Measurements from ENCODE around the gene CDC6. TPM values are rescaled to one million over a fixed set of nuclear protein-coding genes. Genes with fewer than 3 reads are reported as not detected.

CDC6 gene
- total RNA-seq, 1 experiment from 2014 or later = 44.9 TPM

- Histone ChIP-seq H4K20me1 (ENCODE audit: insufficient read depth) (peaks cover 7% of the 10 kb centered on the region; the same call in 1 of the 2 replicates), H3F3A (ENCODE audit: insufficient read depth, low read depth) (peaks cover 6% of the 10 kb centered on the region; the same call in 1 of the 2 replicates), H3K27ac (no peak overlapping the region), H3K79me2 (ENCODE audit: low read depth) (peaks cover 42% of the 10 kb centered on the region), H3K36me3 (ENCODE audit: low read depth) (no peaks in the 10 kb centered on the region), H3K9me3 (ENCODE audit: insufficient read depth, low read depth) (no peaks in the 10 kb centered on the region), H3K9me2 (ENCODE audit: insufficient read depth) (no peaks in the 10 kb centered on the region), H3K4me1 (replicated peaks; ENCODE audit: insufficient read depth) (peaks cover 36% of the 10 kb centered on the region), H3K4me3 (no peak overlapping the region), H2AFZ (no peak overlapping the region), H3K27me3 (ENCODE audit: insufficient read depth, low read depth) (no peaks in the 10 kb centered on the region), H3K4me2 (peak overlapping the region; percentile 17)
- ChIA-PET POLR2A (ENCODE audit: unreplicated experiment) (no interaction called here), CTCF (interaction anchor here (0.6 kb wide), 1 partner anchor 1681 kb away, joined by 3 read pairs; no protein-coding TSS in a partner anchor)
- intact Hi-C loops (cut with micrococcal nuclease; ENCODE audit: unreplicated experiment) = no loop called here
- no TSS peak for BruUV-seq (replicated peaks)
- TF ChIP-seq EZH2 (IDR thresholded peaks at IDR 0.05; ENCODE audit: low read depth) (no peak), CTCF (conservative IDR thresholded peaks at IDR 0.05) (no peak)
- DNase-seq = no peak
Measured at GRCh38 chr17:40333781-40334448, 46.2 kb downstream of the CDC6 start.

GRCh38 chr17:40335620-40336019 is 47.9 kb downstream of the CDC6 start:
- Histone ChIP-seq H3K9me3 (ENCODE audit: insufficient read depth, low read depth) (no peaks in the 10 kb centered on the region), H3K4me2 (peak overlapping the region; percentile 17; the same call in 1 of the 2 replicates), H3K9me2 (ENCODE audit: insufficient read depth) (no peaks in the 10 kb centered on the region), H3K79me2 (ENCODE audit: low read depth) (peaks cover 42% of the 10 kb centered on the region; the same call in 1 of the 2 replicates), H3K27me3 (ENCODE audit: insufficient read depth, low read depth) (no peaks in the 10 kb centered on the region), H3F3A (ENCODE audit: insufficient read depth, low read depth) (peaks cover 16% of the 10 kb centered on the region), H3K4me3 (no peak overlapping the region), H2AFZ (no peak overlapping the region), H3K36me3 (ENCODE audit: low read depth) (no peaks in the 10 kb centered on the region), H4K20me1 (ENCODE audit: insufficient read depth) (peaks cover 6% of the 10 kb centered on the region; the same call in 1 of the 2 replicates), H3K4me1 (replicated peaks; ENCODE audit: insufficient read depth) (peaks cover 38% of the 10 kb centered on the region), H3K27ac (no peak overlapping the region)
- POLR2A ChIA-PET (ENCODE audit: unreplicated experiment) = interaction anchor here (0.7 kb wide), 1 partner anchor 678 kb away, joined by 5 read pairs; no protein-coding TSS in a partner anchor
- DNase-seq = no peak
- TF ChIP-seq EZH2 (IDR thresholded peaks at IDR 0.05; ENCODE audit: low read depth) (no peak), CTCF (conservative IDR thresholded peaks at IDR 0.05) (no peak)
- BruUV-seq (replicated peaks) = no TSS peak
- CTCF ChIA-PET = no interaction called here
- intact Hi-C loops (cut with micrococcal nuclease; ENCODE audit: unreplicated experiment) = no loop called here

GRCh38 chr17:40337351-40337750 is 49.7 kb downstream of the CDC6 start:
- no TSS peak for BruUV-seq (replicated peaks)
- H2AFZ ChIP-seq = no peak overlapping the region
- no peaks in the 10 kb centered on the region for H3K9me2 ChIP-seq (ENCODE audit: insufficient read depth)
- H3K27me3 ChIP-seq (ENCODE audit: insufficient read depth, low read depth) = no peaks in the 10 kb centered on the region
- no peak for TF ChIP-seq EZH2 (IDR thresholded peaks at IDR 0.05; ENCODE audit: low read depth)
- TF ChIP-seq CTCF (conservative IDR thresholded peaks at IDR 0.05) = no peak
- H4K20me1 ChIP-seq (ENCODE audit: insufficient read depth) = 0 out of 2 replicates have a peak, but pooled peaks cover 4% of the 10 kb centered on the region
- no peak overlapping the region for H3K27ac ChIP-seq
- H3K79me2 ChIP-seq (ENCODE audit: low read depth) = peaks cover 43% of the 10 kb centered on the region
- CTCF ChIA-PET = no interaction called here
- intact Hi-C loops (cut with micrococcal nuclease; ENCODE audit: unreplicated experiment) = no loop called here
- no peaks in the 10 kb centered on the region for H3K9me3 ChIP-seq (ENCODE audit: insufficient read depth, low read depth)
- H3F3A ChIP-seq (ENCODE audit: insufficient read depth, low read depth) = peaks cover 25% of the 10 kb centered on the region
- no peak overlapping the region for H3K4me3 ChIP-seq
- no peak overlapping the region for H3K4me2 ChIP-seq
- peaks cover 33% of the 10 kb centered on the region for H3K4me1 ChIP-seq (replicated peaks; ENCODE audit: insufficient read depth)
- no peak for DNase-seq
- POLR2A ChIA-PET (ENCODE audit: unreplicated experiment) = no interaction called here
- H3K36me3 ChIP-seq (ENCODE audit: low read depth) = no peaks in the 10 kb centered on the region
